Measurements from ENCODE around the gene IFITM10.

DNA sequence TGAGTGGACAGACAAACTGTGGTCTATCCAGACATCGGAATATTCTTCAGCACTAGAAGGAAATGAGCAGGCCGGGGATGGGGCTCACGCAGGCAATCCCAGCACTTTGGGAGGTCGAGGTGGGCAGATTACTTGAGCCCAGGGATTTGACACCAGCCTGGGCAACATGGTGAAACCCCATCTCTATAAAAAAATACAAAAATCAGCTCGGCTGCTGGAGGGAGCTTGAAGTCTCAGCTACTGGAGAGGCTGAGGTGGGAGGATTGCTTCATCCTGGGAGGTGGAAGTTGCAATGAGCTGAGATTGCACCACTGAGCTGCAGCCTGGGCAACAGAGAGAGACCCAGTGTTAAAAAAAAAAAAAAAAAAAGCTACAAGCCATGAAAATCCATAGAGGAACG is 21.3 kb upstream of the IFITM10 start:
- TF ChIP-seq, protein P1, sequence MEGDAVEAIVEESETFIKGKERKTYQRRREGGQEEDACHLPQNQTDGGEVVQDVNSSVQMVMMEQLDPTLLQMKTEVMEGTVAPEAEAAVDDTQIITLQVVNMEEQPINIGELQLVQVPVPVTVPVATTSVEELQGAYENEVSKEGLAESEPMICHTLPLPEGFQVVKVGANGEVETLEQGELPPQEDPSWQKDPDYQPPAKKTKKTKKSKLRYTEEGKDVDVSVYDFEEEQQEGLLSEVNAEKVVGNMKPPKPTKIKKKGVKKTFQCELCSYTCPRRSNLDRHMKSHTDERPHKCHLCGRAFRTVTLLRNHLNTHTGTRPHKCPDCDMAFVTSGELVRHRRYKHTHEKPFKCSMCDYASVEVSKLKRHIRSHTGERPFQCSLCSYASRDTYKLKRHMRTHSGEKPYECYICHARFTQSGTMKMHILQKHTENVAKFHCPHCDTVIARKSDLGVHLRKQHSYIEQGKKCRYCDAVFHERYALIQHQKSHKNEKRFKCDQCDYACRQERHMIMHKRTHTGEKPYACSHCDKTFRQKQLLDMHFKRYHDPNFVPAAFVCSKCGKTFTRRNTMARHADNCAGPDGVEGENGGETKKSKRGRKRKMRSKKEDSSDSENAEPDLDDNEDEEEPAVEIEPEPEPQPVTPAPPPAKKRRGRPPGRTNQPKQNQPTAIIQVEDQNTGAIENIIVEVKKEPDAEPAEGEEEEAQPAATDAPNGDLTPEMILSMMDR (conservative IDR thresholded peaks at IDR 0.05; ENCODE audit: low read depth, low read length): no peak
- TF ChIP-seq EZH2 (IDR thresholded peaks at IDR 0.05; ENCODE audit: borderline replicate concordance, low read depth, low read length, poor library complexity, severe bottlenecking): no peak

All from A673 (cell line).